Measurements from ENCODE around the gene MAGI1.

MAGI1 gene

DNA sequence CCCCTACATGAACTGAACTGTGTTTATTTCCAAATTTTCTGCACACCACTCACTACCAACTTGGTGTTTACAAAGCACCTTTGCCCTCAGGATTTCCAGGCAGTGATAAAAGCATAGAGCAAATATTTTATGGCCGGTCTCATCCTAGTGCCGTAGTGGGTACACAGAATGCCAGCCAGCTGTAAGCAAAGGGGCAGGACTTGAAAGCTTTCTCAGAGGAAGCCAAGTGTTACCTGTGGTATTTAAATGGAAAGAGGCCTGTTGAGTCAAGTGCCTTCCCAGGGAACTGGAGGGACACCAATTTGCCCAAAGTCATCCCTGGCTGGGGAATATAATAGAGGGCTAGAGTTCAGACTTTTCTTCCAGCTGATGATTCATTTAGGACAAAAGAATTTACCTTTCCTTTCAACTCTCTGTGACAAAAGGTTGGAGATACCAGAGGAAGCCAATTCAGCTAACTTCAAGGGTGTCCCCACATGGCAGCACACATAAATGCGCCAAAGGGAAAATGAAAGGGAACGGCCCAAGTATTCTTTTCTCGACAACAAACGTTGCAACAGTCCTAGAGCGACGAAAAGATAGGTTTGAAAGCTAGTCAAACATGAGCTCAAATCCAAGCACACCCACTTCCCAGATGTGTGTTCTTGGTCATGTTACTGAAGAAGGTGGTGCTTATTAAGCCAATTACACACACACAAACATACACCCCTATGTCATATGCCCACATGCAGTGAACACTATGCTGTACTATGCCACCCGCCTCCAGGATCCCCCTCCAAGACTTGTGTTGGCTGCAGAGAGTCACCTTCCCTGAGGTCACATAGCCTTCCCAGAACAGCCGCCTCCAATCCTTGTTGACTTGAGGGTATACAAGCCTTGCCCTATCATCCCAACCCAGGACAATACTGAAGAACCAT is 27.7 kb downstream of the MAGI1 start:
- no peak for DNase-seq

DNA sequence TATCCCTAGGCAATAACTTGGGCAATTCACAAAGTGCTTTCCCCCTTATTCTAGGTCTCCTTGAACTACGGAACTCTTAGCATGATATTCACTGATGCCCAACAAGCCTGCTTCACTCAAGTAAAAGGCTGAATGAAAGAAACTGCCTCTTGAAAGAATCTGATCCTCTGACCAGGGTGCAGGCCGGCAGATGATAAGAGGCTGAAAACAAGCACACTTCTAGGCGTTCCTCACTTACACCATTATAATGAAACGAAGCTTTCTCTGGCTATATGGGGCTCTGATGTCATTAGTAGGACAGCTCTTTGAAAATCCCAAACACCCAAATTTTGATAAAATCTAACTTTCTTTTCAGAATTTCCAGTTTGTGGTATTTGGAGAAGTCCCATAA is 28.4 kb downstream of the MAGI1 start:
- DNase-seq, result no peak

GRCh38 chr3:66004244-66004643 is 34.5 kb downstream of the MAGI1 start:
- no peak for DNase-seq

DNA sequence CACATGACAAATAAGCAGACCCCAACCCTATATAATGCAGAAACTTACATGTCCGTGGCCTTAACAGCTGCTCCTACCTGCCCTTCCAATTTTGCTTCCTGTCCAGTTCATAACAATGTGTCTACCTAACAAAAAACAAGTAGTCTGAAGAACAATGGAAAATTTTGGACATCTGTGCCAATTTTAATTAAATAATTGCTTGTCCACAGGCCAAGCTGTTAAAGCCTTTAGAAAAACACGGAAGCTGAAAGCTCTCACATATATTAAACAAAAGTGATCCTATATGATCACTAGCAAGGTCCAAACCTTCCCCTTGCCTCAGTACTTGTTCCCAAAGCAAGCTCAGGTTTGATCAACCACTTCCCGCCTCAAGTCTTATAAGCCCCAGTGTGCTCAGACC is 37.1 kb downstream of the MAGI1 start:
- no peak for DNase-seq

- no peak for DNase-seq
Measured at GRCh38 chr3:66000506-66000905, 38.2 kb downstream of the MAGI1 start.

DNA sequence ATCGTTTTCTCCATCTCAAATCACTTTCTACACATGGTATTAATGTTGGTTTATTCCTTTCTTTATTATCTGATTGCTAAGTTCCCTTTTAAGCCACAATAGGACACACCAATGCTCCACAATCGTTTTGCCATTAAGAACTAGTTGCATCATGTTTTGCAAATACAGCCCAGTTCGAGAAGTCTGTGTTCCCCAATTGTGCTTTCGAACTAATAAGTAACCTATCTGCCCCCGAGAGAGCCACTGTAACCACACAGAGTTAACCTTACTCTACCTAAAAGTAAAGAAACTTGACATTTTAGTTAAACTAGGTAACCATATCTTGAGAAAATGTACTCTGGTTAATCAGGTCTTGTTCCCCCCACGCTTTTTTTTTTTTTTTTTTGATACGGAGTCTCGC is 39.1 kb downstream of the MAGI1 start:
- DNase-seq, result no peak

- DNase-seq, result no peak
Measured at GRCh38 chr3:65996589-65996988, 42.1 kb downstream of the MAGI1 start.

- no peak for DNase-seq
Measured at GRCh38 chr3:65995515-65995914, 43.2 kb downstream of the MAGI1 start.

DNA sequence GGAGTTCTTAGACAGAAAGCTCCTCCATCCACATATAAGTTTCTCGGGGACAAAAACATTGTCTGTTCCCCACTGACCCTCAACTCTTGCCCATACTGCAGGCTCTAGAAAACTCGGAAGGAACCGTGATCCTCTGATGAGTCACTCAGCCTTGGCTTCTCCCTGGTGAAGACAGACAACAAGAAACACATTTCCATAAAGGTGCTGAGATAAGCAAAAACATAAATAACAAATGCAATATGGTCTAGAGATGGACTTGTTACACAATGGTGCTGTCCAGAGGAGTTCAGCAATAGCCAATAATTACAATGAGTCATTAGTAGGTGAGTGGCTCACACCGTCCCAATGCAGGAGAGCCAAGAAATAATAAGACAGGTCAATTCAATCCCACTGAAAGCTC is 43.7 kb downstream of the MAGI1 start:
- DNase-seq, result no peak

DNA sequence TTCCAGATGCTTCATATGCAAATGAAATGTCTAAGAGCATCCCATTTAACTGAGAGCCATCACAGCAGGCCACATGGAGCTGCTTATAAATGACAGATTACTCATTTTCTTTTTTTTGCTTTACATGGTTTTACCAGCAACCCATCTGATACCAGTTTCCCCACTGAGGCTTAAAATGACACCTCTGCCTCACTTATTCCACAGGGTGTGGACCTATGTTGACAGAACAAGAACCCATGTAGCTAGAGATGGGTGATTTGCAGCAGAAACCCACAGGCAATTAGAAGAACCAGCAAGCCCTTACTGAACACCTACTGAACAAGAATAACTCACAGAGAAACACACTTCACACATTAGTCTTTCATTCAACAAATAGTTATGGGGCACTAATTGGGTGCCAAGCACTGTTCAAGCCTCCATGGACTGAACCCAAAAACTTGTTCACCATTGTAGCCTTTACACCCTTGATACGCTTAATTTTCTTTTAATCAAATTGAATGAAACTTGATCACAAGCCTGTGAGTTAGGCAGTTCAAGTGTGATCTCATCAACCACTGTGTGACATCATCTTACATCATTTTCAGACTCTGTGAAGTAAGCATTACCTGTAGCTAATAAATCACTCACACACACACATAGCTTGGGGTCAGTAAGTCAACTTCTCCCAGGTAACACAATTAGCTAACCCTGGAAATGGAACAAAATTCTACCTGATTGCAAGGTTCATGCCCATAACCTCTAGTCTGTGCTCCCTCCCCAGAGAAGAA is 45.4 kb downstream of the MAGI1 start:
- DNase-seq, result no peak

DNA sequence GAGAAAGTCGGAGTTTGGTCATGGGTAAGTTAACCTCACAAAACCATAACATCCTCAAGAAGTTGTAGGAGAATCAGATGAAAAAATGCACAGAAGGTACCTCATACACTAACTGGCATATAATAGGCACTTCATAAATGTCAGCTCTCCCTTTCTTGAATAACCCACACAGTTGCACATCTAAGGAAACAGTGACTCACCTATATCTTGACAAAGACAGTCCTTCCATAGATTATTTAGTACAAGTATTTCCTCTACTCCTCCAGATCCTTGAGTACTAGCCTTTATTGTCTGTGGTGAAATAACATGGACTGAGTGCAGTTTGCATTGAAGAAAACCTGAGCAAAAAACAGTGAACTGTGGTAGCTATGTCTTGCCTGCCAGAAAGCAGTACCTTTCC is 46.6 kb downstream of the MAGI1 start:
- no peak for DNase-seq

GRCh38 chr3:65988411-65989180 is 50.1 kb downstream of the MAGI1 start:
- DNase-seq, result no peak

GRCh38 chr3:65986285-65986684 is 52.4 kb downstream of the MAGI1 start:
- DNase-seq, result no peak

DNA sequence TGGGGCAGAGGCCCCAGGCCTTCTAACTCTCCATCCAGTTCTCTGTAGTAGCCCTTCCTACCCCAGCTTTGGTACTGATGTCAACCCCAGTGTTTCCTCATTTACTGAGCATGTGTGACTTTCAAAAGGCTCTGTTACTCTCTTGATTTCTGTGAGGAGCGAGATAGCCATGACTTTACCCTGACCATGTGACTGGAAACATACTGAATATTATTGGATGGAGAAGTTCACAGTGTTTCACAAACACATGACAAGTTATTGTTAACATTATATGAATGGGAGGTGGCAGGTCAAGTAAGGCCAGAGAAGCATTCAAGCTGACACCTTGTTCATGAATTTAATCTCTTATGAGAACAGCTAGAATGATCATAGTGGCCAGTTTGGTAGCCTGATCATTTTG is 53.7 kb downstream of the MAGI1 start:
- no peak for DNase-seq

DNA sequence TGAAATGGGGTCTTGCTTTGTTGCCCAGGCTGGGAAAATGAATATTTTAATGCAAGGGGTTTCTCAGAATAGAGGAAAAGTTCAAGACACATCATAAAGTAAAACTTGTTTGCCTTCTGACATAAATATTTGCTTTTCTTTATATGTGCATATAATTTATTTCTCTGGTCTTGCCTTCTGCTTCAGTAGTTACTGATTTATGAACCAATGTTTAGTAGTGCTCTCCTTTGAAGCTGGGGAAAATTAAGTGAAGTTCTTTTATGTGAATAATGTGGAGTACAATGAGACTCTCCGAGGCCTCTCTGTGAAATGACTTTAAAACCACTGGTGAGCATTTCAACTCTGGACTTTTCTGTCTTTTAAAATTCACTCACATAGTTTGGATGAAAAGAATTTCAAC is 55.6 kb downstream of the MAGI1 start:
- DNase-seq, result no peak

DNA sequence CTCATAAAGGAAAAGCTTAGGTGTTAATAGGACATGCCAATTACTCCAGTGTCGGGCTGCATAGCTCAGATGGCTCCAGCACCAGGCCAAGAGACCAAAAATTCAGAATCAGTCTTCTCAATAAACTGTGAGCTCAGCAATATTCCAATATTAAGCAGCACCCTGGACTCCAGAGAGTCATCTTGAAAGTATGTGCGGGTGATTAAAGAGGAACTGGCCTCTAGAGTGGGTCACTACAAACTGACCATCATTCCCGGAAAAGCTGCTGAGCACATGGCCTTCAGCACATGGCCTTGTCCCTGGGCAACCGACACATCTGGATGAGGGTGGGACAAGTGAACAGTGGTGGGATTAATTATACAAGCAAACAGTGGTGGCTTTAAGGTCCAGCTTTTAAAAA is 59.0 kb downstream of the MAGI1 start:
- no peak for DNase-seq

- DNase-seq, result no peak
Measured at GRCh38 chr3:65979162-65979561, 59.6 kb downstream of the MAGI1 start.

DNA sequence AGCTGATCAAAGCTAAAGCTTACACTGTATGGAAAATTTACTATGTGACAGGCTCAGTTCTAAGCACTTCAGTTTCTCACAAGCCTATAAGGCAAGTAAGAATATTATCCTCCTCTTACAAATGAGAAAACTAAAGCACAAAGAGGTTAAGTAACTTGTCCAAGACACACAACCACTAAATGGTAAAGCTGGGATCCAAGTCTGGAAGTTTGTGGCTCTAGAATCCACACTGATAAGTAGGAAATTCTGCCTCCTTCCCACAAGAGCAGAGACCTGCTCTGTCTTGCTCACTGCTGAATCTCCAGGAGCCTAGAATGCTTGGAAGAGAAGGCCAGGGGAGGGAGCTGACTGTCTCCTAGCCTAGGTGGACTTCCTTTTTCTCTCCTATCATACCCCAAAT is 60.6 kb downstream of the MAGI1 start:
- no peak for DNase-seq

GRCh38 chr3:65975032-65975431 is 63.7 kb downstream of the MAGI1 start:
- no peak for DNase-seq

- DNase-seq, result no peak
Measured at GRCh38 chr3:65974509-65974908, 64.2 kb downstream of the MAGI1 start.

DNA sequence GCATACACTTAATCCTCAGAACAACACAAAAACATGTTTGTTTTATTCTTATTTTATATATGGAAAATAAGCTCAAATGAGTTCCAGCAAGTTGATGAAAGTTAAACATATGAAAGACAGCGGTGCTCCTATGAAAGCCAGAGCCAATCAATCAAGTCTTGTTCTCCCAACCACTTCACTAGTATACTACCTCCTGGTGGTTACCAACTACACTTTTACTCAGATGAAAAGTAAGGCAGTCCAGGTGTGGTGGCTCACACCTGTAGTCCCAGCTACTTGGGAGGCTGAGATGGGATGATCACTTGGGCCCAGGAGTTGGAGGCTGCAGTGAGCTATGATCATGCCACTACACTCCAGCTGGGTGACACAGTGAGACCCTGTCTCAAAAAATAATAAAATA is 66.0 kb downstream of the MAGI1 start:
- no peak for DNase-seq

DNA sequence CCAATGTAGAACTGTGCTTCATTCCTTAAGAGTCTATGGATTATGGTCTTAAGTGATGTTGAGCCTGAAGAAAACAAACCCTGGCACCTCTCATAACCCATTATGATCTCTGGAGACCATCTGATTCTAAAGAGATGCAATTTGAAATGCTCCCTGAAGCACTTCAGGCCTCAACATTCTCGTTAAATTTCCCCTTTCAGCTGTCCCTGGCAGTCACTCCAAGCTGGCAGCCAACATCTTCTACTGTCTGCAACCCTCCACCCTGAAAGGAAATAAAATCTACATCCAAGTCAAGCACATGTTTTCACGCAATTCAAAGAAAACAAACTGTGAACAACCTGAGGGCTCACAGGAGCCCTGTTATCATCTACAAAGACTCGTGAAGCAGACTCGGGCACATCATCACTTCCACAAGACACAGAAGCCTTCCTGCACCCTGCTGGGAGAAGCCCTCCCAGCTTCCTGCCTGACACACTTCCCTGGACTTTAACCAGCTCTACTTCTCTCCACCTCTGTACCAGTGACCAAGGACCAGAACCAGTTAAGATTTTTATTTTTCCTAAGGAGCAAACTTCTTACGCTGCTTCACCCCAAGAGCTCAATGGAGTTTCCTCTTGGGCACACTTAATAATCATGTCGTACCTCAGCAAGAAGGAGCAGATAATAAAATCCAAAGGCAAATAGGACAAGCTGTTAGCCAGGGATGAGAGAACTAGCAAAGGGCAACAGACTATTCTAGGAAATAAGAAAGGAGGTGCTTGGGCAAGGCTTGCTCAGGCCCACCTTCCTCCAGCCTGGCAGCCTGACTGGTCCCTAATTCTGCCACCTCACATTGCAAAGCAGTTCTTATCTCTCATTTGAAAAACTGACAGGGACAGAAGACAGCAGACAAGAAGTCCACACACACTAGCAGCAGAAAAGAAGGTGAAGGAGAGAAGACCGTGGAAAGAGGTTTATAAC is 67.1 kb downstream of the MAGI1 start:
- no peak for DNase-seq
